ENCODE results near the gene STMND1. TPM values are rescaled to one million over a fixed set of nuclear protein-coding genes. Genes with fewer than 3 reads are reported as not detected.

STMND1 gene
- total RNA-seq, 1 donor from 2014 or later, result not detected

DNA sequence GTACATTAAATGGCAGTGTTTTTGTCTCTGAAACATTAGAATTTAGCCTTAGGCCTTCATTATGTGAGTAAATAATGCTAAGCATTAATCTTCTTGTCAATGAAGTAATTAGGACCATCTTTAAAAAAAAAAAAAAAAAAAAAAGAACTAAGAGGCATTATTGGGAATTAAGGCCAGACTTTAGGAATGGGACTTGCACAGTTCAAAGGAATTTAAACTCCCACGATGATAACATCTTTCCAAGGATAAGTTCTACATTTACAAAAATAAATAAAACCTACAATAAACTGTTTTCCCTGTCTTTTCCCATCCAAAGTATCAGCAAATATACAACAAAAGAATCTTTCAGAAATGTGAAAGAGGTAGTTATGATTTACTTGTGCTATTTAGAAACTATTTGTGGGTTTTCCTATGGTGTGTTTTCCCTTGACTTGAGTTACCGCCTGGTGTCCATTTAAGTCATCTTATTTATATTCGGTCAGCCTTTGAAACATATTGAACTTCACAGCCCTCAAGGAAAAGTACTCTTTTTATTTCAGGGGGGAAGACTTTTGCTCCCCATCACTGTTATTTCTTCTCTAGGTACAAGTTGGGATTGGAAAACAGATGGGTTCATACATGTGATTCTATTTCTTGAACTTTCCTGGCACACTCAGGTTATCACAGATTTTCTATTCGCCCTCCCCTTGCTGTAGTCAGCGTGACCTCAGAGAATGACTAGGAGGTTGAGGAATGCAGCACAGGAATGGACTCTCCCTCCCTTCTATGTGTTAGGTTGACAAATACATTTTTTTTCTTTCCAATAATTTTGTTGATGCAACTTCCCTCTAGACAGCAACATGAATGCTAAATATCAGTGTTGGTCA lies 13.6 kb downstream of the STMND1 start:
- H3K4me3 ChIP-seq (ENCODE audit: low read depth, low read length), result no peak overlapping the region
- TF ChIP-seq, protein P1, sequence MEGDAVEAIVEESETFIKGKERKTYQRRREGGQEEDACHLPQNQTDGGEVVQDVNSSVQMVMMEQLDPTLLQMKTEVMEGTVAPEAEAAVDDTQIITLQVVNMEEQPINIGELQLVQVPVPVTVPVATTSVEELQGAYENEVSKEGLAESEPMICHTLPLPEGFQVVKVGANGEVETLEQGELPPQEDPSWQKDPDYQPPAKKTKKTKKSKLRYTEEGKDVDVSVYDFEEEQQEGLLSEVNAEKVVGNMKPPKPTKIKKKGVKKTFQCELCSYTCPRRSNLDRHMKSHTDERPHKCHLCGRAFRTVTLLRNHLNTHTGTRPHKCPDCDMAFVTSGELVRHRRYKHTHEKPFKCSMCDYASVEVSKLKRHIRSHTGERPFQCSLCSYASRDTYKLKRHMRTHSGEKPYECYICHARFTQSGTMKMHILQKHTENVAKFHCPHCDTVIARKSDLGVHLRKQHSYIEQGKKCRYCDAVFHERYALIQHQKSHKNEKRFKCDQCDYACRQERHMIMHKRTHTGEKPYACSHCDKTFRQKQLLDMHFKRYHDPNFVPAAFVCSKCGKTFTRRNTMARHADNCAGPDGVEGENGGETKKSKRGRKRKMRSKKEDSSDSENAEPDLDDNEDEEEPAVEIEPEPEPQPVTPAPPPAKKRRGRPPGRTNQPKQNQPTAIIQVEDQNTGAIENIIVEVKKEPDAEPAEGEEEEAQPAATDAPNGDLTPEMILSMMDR (conservative IDR thresholded peaks at IDR 0.05; ENCODE audit: low read depth, low read length), result no peak
- peak; percentile 53 for DNase-seq (ENCODE audit: low read depth)

DNA sequence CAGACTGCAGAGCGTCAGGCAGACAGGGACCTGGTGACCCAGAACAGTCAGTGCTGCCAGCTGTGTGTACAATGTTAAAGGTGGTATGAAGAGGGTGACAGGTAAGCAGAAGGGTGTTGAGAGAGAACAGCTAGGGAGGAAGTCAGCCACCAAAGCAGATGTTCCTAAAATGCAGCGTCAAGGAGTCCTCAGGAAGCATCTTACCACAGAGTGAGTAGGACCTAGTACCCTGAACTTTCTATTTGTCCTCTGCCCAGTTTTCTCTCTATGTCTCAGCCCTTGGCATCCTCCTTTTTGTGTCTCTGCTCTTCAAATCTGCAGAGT lies 14.2 kb downstream of the STMND1 start:
- DNase-seq (ENCODE audit: low read depth), result no peak
- H3K4me3 ChIP-seq (ENCODE audit: low read depth, low read length), result no peak overlapping the region
- TF ChIP-seq, protein P1 (conservative IDR thresholded peaks at IDR 0.05; ENCODE audit: low read depth, low read length), result no peak

DNA sequence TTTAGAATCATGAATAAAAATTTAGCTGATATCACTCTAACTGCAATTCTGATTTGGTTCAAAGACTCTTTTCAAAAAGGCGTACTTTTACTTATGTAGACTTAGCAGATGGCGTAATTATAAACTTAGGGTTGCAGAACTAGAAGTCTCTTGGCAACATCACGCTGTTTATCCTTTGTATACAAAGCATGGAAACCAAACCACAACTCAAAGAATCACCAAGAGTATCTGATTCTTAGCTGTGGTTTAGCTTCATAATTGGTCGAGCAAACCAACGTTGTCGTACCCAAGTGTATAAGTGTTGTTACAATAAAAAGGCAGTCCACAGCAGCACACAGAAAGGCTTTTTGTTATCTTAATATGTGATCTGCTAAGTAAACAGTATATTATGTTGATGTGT lies 18.2 kb downstream of the STMND1 start:
- TF ChIP-seq, protein P1 (conservative IDR thresholded peaks at IDR 0.05; ENCODE audit: low read depth, low read length), result no peak
- DNase-seq (ENCODE audit: low read depth), result no peak
- H3K4me3 ChIP-seq (ENCODE audit: low read depth, low read length), result no peak overlapping the region

DNA sequence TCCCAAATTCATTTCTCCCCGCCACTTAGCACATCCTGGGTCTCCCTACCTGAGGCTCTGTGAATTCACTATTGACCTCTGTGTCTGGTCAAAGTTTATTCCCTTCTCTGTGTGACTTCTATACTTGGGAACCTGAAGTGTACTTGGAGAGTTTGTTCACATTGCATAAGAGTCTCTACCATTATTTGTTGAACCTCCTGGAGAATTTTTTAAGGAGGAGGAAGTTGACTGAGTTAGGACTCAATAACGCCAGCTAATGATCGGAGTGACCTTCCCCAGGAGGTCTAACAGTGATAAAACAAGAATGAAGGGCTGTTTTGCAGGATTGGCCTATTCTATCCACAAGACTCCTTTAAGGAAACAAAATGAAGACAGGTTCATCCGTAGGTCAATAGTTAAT lies 23.6 kb downstream of the STMND1 start:
- no peak overlapping the region for H3K4me3 ChIP-seq (ENCODE audit: low read depth, low read length)
- TF ChIP-seq, protein P1 (conservative IDR thresholded peaks at IDR 0.05; ENCODE audit: low read depth, low read length), result no peak
- DNase-seq (ENCODE audit: low read depth), result no peak

DNA sequence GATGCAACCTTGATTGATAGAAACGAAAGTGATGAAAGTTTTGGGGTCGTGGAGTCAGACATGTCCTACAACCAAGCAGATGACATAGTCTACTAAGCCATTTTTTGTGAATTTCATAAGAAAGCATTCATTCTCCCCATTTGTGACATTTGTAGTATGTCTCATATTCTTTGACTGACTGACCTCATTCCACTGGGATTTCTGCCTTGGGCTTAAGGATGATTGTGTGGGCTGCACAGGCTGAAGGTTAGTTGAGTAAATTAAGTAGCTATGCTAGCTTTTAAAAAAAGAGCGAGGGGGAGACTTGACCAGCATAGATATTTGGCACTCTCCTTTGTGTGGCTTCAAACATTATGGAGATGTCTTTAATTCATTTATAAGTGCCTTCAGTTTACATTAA lies 28.9 kb downstream of the STMND1 start:
- TF ChIP-seq, protein P1 (conservative IDR thresholded peaks at IDR 0.05; ENCODE audit: low read depth, low read length), result no peak
- DNase-seq (ENCODE audit: low read depth), result no peak
- H3K4me3 ChIP-seq (ENCODE audit: low read depth, low read length), result no peak overlapping the region

DNA sequence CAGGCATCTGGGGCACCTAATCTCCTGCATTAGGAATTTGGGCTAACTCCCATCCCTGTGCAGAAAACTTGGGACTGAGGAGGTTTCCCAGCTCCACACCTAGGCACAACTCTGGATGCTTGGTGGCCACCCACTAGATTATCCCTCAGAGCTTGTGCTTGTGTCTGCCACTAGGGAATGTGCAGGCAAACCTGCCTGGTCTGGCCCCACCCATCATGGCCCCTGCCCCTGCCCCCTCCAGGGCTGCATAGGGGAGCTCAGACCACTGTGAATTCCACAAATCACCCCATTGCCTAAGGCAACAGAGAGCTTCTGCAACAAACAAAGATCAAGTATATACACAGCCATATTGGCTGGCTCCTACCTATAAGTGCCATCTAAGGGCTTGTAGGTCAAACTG lies 31.1 kb downstream of the STMND1 start:
- TF ChIP-seq, protein P1 (conservative IDR thresholded peaks at IDR 0.05; ENCODE audit: low read depth, low read length), result no peak
- no peak overlapping the region for H3K4me3 ChIP-seq (ENCODE audit: low read depth, low read length)
- DNase-seq (ENCODE audit: low read depth), result no peak

DNA sequence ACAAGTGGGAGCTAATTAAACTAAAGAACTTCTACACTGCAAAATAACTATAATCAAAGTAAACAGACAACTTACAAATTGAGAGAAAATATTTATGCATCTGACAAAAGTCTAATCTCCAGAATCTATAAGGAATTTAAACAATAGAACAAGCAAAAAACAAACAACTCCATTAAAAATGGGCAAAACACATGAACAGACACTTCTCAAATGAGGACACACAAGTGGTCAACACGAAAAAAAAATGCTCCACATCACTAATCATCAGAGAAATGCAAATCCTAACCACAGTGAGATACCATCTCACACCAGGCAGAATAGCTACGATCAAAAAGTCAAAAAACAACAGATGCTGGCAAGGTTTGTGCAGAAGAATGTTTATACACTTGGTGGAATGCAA lies 36.2 kb downstream of the STMND1 start:
- TF ChIP-seq, protein P1 (conservative IDR thresholded peaks at IDR 0.05; ENCODE audit: low read depth, low read length), result no peak
- DNase-seq (ENCODE audit: low read depth), result no peak
- no peak overlapping the region for H3K4me3 ChIP-seq (ENCODE audit: low read depth, low read length)
